ENCODE results near the gene PSMG4. TPM values are rescaled to one million over a fixed set of nuclear protein-coding genes. Genes with fewer than 3 reads are reported as not detected.

PSMG4 gene
- total RNA-seq, 1 experiment from 2014 or later: 27.0 TPM

GRCh38 chr6:3315841-3316240, 57.1 kb downstream of the PSMG4 start:
- no TSS peak for BruUV-seq (replicated peaks)
- ChIA-PET POLR2A (no interaction called here), CTCF (no interaction called here)
- H3K9me3 ChIP-seq (ENCODE audit: control insufficient read depth, insufficient read depth, low read depth, low read length): no peaks in the 10 kb centered on the region
- no peaks in the 10 kb centered on the region for H3K36me3 ChIP-seq (ENCODE audit: control insufficient read depth, insufficient read depth, low read length)
- no peak overlapping the region for H3K27ac ChIP-seq (ENCODE audit: low read length)
- TF ChIP-seq SIN3A (IDR thresholded peaks at IDR 0.05; ENCODE audit: borderline replicate concordance, insufficient read depth, low read depth, low read length) (no peak), TCF7L2 (IDR thresholded peaks at IDR 0.05; ENCODE audit: low read depth, low read length) (no peak), REST (IDR thresholded peaks at IDR 0.05; ENCODE audit: insufficient read depth in 1 of 2, low read depth in 2 of 2, low read length in 1 of 2) (no peak), POLR2AphosphoS5 (IDR thresholded peaks at IDR 0.05; ENCODE audit: low read depth, low read length) (no peak)
- TF ChIP-seq, protein P1, sequence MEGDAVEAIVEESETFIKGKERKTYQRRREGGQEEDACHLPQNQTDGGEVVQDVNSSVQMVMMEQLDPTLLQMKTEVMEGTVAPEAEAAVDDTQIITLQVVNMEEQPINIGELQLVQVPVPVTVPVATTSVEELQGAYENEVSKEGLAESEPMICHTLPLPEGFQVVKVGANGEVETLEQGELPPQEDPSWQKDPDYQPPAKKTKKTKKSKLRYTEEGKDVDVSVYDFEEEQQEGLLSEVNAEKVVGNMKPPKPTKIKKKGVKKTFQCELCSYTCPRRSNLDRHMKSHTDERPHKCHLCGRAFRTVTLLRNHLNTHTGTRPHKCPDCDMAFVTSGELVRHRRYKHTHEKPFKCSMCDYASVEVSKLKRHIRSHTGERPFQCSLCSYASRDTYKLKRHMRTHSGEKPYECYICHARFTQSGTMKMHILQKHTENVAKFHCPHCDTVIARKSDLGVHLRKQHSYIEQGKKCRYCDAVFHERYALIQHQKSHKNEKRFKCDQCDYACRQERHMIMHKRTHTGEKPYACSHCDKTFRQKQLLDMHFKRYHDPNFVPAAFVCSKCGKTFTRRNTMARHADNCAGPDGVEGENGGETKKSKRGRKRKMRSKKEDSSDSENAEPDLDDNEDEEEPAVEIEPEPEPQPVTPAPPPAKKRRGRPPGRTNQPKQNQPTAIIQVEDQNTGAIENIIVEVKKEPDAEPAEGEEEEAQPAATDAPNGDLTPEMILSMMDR (IDR thresholded peaks at IDR 0.05): no peak
- in situ Hi-C loops (cut with HindIII; ENCODE audit: low pct_unique_long_range_greater_than_20kb, low sequenced_read_pairs) (no loop called here), intact Hi-C loops (cut with micrococcal nuclease; ENCODE audit: unreplicated experiment) (loop anchor here (1.0 kb wide), 1 partner anchor 8 kb away; no protein-coding TSS in a partner anchor)
- no peak for ATAC-seq
- no peaks in the 10 kb centered on the region; the same call in 1 of the 2 replicates for H3K27me3 ChIP-seq (ENCODE audit: control insufficient read depth, insufficient read depth, low read length)
- H3K4me3 ChIP-seq (ENCODE audit: low read depth in 2 of 2, low read length in 2 of 2): no peak overlapping the region
- no peak for DNase-seq (ENCODE audit: low read depth, low spot score)
- no peaks in the 10 kb centered on the region for H3K4me1 ChIP-seq (ENCODE audit: control insufficient read depth, insufficient read depth, low read length)

DNA sequence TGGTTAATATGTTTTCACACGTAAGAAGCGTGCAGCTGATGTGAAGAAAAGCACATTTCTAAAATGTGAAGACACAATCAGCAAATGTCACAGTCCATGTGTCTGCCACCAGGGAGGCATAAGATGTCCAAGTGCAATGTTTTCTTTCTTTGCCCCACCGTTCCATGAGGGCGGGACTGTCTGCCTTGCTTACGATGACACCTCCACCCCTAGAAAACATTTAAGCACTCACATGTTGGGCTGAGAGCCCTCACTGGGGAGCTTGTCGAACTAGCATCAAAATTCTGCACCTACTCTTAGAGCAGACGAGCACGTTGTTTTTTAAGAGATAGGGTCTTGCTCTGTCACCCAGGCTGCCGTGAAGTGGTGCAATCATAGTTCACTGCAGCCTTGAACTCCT, 57.6 kb downstream of the PSMG4 start:
- no peaks in the 10 kb centered on the region for H3K9me3 ChIP-seq (ENCODE audit: control insufficient read depth, insufficient read depth, low read depth, low read length)

More for the DNA sequence above, 57.6 kb downstream of the PSMG4 start:
- no peaks in the 10 kb centered on the region for H3K36me3 ChIP-seq (ENCODE audit: control insufficient read depth, insufficient read depth, low read length)
- ChIA-PET CTCF (no interaction called here), POLR2A (no interaction called here)
- DNase-seq (ENCODE audit: low read depth, low spot score) (no peak), ATAC-seq (no peak)
- H3K27me3 ChIP-seq (ENCODE audit: control insufficient read depth, insufficient read depth, low read length): no peaks in the 10 kb centered on the region; the same call in 1 of the 2 replicates
- no peak overlapping the region for H3K4me3 ChIP-seq (ENCODE audit: low read depth in 2 of 2, low read length in 2 of 2)
- H3K27ac ChIP-seq (ENCODE audit: low read length): no peak overlapping the region
- TF ChIP-seq SIN3A (IDR thresholded peaks at IDR 0.05; ENCODE audit: borderline replicate concordance, insufficient read depth, low read depth, low read length): no peak
- TF ChIP-seq REST (IDR thresholded peaks at IDR 0.05; ENCODE audit: insufficient read depth in 1 of 2, low read depth in 2 of 2, low read length in 1 of 2): no peak
- no peak for TF ChIP-seq POLR2AphosphoS5 (IDR thresholded peaks at IDR 0.05; ENCODE audit: low read depth, low read length)
- TF ChIP-seq TCF7L2 (IDR thresholded peaks at IDR 0.05; ENCODE audit: low read depth, low read length): no peak
- TF ChIP-seq, protein P1 (IDR thresholded peaks at IDR 0.05): no peak
- intact Hi-C loops (cut with micrococcal nuclease; ENCODE audit: unreplicated experiment): no loop called here
- no peaks in the 10 kb centered on the region for H3K4me1 ChIP-seq (ENCODE audit: control insufficient read depth, insufficient read depth, low read length)
- BruUV-seq (replicated peaks): no TSS peak
- in situ Hi-C loops (cut with HindIII; ENCODE audit: low pct_unique_long_range_greater_than_20kb, low sequenced_read_pairs): no loop called here
